BLaER1 treated with 17β-estradiol and CSF1 and Interleukin-3, amounts not matched to agents 10 nM and 100 nM (cell line): ENCODE data around the gene JUND.

Experiments used
- H3K27ac ChIP-seq, 11 experiments: shearing (Covaris generic); formaldehyde crosslinking; 2 replicates each; pipeline ENCODE4 v1.8.1; 2022
- H3K27me3 ChIP-seq, 11 experiments: shearing (Covaris generic); formaldehyde crosslinking; 2 replicates each; pipeline ENCODE4 v1.8.1; 2022
- H3K36me3 ChIP-seq, 11 experiments: shearing (Covaris generic); formaldehyde crosslinking; 2 replicates each; pipeline ENCODE4 v1.8.1; 2022
- H3K4me1 ChIP-seq, 10 experiments: shearing (Covaris generic); formaldehyde crosslinking; 2 replicates each; pipeline ENCODE4 v1.8.1; 2022
- H3K4me2 ChIP-seq, 11 experiments: shearing (Covaris generic); formaldehyde crosslinking; 2 replicates each; pipeline ENCODE4 v1.8.1; 2022
- H3K4me3 ChIP-seq, 10 experiments: shearing (Covaris generic); formaldehyde crosslinking; 2 replicates each; pipeline ENCODE4 v1.8.1; 2022
- H3K9ac ChIP-seq, 11 experiments: shearing (Covaris generic); formaldehyde crosslinking; 2 replicates each; pipeline ENCODE4 v1.8.1; 2022
- H3K9me3 ChIP-seq, 11 experiments: shearing (Covaris generic); formaldehyde crosslinking; replicated peaks in 1 of 11; 2 replicates each; pipeline ENCODE4 v1.8.1; 2022
- H4K20me1 ChIP-seq, 11 experiments: shearing (Covaris generic); formaldehyde crosslinking; 2 replicates each; pipeline ENCODE4 v1.8.1; 2022
- Cebpa-rat ChIP-seq, 11 experiments: shearing (Covaris generic); IDR thresholded peaks; 2 replicates each; pipeline ENCODE4 v1.8.1; 2022

Gene JUND

DNA sequence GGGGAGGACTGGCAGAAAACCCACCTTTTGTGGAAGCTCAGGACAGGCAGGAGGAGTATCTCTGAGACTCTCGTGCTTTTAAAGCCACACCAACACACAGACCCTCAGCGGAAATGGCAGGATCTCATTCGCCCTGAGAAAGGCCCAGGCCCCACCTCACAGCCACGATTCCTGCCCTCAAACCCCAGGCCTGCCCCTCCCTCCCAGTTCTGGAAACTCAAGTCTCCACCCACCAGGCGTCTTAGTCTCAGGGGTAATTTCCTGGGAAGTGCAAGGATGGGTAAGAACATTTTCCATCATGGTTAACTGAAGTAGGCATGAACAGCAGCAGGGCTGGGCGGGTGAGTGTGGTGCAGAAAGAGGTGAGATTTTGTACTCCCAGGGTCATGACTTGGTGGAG, 47.2 kb downstream of the JUND start:
- Histone ChIP-seq H3K4me1 (peaks cover 23 to 38% (median 30%) of the 10 kb centered on the region in 10 experiments), H3K4me2 (no peak overlapping the region), H3K36me3 (no peaks in the 10 kb centered on the region), H3K9ac (no peak overlapping the region), H4K20me1 (no peaks in the 10 kb centered on the region; a peak in 3 of 22 replicates), H3K27ac (no peak overlapping the region), H3K4me3 (no peak overlapping the region), H3K9me3 (no peaks in the 10 kb centered on the region), H3K27me3 (no peaks in the 10 kb centered on the region)
- TF ChIP-seq Cebpa-rat (IDR thresholded peaks at IDR 0.05): no peak

DNA sequence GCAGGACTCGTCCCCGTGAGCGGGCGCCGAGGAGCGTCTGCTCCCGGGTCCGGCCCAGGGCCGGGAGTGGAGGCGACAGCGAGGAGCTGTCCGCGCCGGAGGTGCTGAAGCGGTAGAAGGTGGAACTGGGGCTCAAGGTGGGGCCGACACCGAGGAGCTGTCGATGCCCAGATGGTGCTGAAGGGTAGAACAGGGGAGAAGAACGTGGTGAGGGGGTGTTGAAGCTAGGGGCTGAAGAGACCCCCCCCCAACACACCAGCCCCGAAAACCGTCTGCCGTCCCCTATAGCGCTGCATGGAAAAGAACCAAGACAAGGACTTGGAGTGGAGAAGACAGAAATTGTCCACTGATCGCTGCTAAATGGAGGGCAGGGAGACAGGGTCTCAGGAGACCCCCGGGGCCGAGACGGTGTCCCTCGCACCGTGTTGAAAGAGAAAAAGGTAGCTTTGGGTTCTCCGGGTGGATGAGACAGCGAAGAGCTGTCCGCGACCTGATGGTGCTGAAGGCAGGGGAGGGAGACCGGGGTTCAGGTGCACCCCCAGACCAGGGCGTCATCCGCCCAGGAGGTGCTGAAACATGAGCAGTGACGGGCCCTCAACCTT, 48.1 kb downstream of the JUND start:
- Histone ChIP-seq H3K27me3 (no peaks in the 10 kb centered on the region), H3K4me2 (no peak overlapping the region; a peak in 1 of 22 replicates), H3K9me3 (no peaks in the 10 kb centered on the region), H3K4me1 (peaks cover 23 to 44% (median 35%) of the 10 kb centered on the region in 10 experiments), H3K27ac (no peak overlapping the region), H3K36me3 (no peaks in the 10 kb centered on the region), H4K20me1 (no peaks in the 10 kb centered on the region; a peak in 3 of 22 replicates), H3K4me3 (no peak overlapping the region), H3K9ac (no peak overlapping the region)
- no peak for TF ChIP-seq Cebpa-rat (IDR thresholded peaks at IDR 0.05)

DNA sequence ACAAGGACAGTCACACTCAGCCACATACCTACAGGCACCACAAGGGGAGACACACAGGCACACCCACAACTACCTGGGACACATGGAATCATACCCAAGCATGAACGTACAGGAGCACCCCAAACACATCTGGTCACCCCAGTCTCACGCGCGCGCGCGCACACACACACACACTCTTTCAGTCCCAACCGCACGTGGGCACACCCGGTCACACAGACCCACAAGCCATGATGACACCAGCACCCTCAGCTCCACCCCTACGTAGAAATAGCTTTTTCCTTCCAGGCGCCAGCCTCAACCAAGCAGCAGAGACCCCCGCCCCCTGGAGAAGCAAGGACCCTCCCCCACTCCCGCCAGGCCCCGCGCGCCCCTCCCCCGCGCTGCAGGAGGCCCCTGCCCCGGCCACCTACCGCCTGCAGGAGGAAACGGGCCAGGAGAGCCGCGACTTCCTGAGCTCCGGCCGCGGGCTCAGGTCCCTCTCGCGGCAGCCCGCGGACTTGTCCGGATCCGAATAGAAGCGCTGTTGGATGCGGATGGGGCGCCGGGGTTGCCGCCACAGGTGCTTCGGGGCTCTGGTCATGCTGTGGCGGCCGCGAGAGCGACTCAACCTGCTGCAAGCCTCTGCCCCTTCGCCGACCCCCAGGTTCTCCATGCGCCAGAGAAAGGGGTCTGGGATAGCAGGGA, 48.7 kb downstream of the JUND start:
- Histone ChIP-seq H3K27me3 (no peaks in the 10 kb centered on the region), H4K20me1 (no peaks in the 10 kb centered on the region; a peak in 3 of 22 replicates), H3K4me2 (peak overlapping the region; percentile 82 to 96 (median 92)), H3K4me1 (peaks cover 26 to 50% (median 41%) of the 10 kb centered on the region in 10 experiments), H3K9ac (no peak overlapping the region), H3K36me3 (no peaks in the 10 kb centered on the region), H3K9me3 (no peaks in the 10 kb centered on the region), H3K4me3 (no peak overlapping the region), H3K27ac (no peak overlapping the region)
- no peak for TF ChIP-seq Cebpa-rat (IDR thresholded peaks at IDR 0.05)

DNA sequence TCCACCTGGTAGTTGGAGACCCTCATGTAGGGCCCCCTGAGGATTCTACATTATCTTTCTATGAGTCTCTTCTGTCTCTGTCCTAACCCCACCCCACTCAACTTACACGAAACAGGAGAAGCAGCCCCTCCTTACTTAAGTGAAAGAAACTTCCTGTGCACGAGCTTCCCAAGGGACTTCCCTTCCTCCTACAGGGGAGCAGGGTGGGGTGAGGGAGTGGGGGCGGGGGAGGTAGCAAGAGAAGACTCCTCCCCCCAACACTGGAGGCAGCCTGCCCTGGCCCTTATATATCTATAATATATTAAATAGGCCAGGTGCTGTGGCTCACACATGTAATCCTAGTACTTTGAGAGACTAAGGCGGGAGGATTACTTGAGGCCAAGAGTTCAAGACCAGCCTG, 49.6 kb downstream of the JUND start:
- Histone ChIP-seq H3K27me3 (peaks cover 0 to 4% (median 2%) of the 10 kb centered on the region in 11 experiments; a peak in 7 of 22 replicates), H3K27ac (peak overlapping the region in 8 of 11 experiments; percentile 33 to 72 (median 63); a peak in 17 of 22 replicates), H3K4me1 (peaks cover 33 to 60% (median 50%) of the 10 kb centered on the region in 10 experiments), H3K9ac (peak overlapping the region in 7 of 11 experiments; percentile 14 to 59 (median 34); a peak in 9 of 22 replicates), H3K4me2 (peak overlapping the region; percentile 82 to 96 (median 92)), H3K4me3 (peak overlapping the region in 7 of 10 experiments; percentile 1 to 58 (median 33); a peak in 10 of 20 replicates), H4K20me1 (no peaks in the 10 kb centered on the region; a peak in 4 of 22 replicates), H3K36me3 (no peaks in the 10 kb centered on the region), H3K9me3 (no peaks in the 10 kb centered on the region)
- no peak for TF ChIP-seq Cebpa-rat (IDR thresholded peaks at IDR 0.05)

DNA sequence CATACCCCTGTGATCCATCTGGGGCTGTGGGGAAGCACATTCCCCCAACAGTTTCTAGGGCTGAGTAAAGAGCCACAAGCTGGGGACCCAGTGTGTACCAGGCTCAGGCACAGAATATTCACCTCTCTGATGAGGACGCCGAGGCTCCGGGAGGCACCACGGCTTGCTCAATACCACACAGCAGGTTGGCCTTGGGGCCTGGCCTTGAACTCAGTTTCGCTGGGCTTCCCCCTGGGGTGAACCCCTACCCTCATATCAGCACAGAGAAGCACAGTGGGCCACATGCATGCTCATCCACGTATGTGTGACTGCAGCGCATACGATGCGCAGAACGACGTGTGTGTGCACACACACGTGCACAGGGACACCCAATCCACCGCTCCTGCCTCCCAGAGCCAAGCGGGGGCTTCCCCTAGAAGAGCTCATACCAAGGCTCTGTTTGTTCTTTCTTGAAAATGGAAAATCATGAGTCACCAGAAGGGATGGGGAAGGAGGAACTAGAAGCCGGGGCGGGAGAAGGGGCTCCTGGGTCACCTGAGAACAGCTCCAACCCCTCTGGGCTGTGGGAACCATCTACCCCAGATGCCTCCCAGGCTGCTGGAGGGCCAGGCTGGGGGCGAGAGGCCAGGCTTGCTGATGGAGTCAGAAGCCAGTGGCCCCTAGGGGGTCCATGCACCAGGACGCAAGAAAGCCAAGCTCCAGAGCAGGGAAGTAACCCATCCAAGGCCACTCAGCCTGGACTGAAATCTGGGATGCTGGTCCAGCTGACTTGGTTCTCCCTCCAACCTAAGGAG, 50.3 kb downstream of the JUND start:
- Histone ChIP-seq H3K9ac (peak overlapping the region in 7 of 11 experiments; percentile 14 to 59 (median 34); a peak in 11 of 22 replicates), H3K27ac (peak overlapping the region in 8 of 11 experiments; percentile 33 to 72 (median 63); a peak in 17 of 22 replicates), H3K4me3 (peak overlapping the region in 7 of 10 experiments; percentile 1 to 58 (median 33); a peak in 10 of 20 replicates), H3K4me2 (peak overlapping the region; percentile 82 to 96 (median 92)), H4K20me1 (peaks cover 0 to under 1% (median 0%) of the 10 kb centered on the region in 11 experiments; a peak in 4 of 22 replicates), H3K36me3 (no peaks in the 10 kb centered on the region), H3K4me1 (peaks cover 39 to 66% (median 56%) of the 10 kb centered on the region in 10 experiments), H3K9me3 (no peaks in the 10 kb centered on the region), H3K27me3 (peaks cover 2 to 10% (median 8%) of the 10 kb centered on the region in 11 experiments; a peak in 16 of 22 replicates)
- TF ChIP-seq Cebpa-rat (IDR thresholded peaks at IDR 0.05): no peak

DNA sequence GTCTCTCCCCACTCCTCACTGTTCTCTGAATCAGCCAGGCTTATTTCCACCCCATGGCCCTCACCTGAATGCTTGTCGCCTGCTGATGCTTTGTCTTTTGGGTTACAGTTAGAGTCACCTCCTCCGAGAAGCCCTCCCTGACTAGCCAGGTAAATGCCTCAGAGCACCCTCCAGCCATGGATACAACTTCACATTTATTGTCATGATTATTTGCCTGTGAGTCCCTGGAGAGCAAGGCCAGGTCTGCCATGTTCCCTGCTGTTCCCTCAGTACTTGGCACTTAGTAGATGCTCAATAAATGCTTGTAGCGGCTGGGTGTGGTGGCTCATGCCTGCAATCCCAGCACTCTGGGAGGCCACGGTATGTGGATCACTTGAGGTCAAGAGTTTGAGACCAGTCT, 51.5 kb downstream of the JUND start:
- peaks cover 15 to 22% (median 20%) of the 10 kb centered on the region in 11 experiments for H3K27me3 ChIP-seq
- TF ChIP-seq Cebpa-rat (IDR thresholded peaks at IDR 0.05): no peak
- peak overlapping the region in 6 of 11 experiments; percentile 82 to 96 (median 93); a peak in 10 of 22 replicates for H3K4me2 ChIP-seq
- H3K9ac ChIP-seq: no peak overlapping the region
- H4K20me1 ChIP-seq: peaks cover 0 to 13% (median 0%) of the 10 kb centered on the region in 11 experiments; a peak in 5 of 22 replicates
- peaks cover 51 to 78% (median 69%) of the 10 kb centered on the region in 10 experiments for H3K4me1 ChIP-seq
- no peak overlapping the region for H3K27ac ChIP-seq
- H3K9me3 ChIP-seq: no peaks in the 10 kb centered on the region
- no peaks in the 10 kb centered on the region for H3K36me3 ChIP-seq
- no peak overlapping the region for H3K4me3 ChIP-seq
